ENCODE data around the gene NUP62. TPM values are rescaled to one million over a fixed set of nuclear protein-coding genes. Genes with fewer than 3 reads are reported as not detected.

Gene NUP62
- total and polyA plus RNA-seq, 7 experiments from 2014 or later: 26.9 to 130 (median 52.4) TPM

Small RNAs within 50 kb of the gene (microRNA-seq; reads per million reads assigned to microRNA genes)
- gene MIR4750 (ENCODE audit: borderline microRNAs expressed): not detected

Other genes with a start within 250 kb of the NUP62 start
- gene ADM5, start 239.9 kb downstream of the NUP62 start, total RNA-seq: 1 to 10 TPM; 2.8 to 7.5 (median 4.6) TPM
- gene ADM5, start 239.9 kb downstream of the NUP62 start, polyA plus RNA-seq: under 1 TPM in 1 of 2 donors, not detected in 1; 0.34 TPM
- gene CPT1C, start 238.4 kb downstream of the NUP62 start, total RNA-seq: 1 to 10 TPM in 4 of 5 experiments, under 1 TPM in 1; 0.96 to 6.0 (median 1.5) TPM
- gene CPT1C, start 238.4 kb downstream of the NUP62 start, polyA plus RNA-seq: 1 to 10 TPM in 1 of 2 donors, not detected in 1; 1.7 TPM
- gene TSKS, start 166.2 kb downstream of the NUP62 start, total RNA-seq: 1 to 10 TPM; 1.4 to 3.6 (median 2.8) TPM
- gene TSKS, start 166.2 kb downstream of the NUP62 start, polyA plus RNA-seq: 1 to 10 TPM in 1 of 2 donors, under 1 TPM in 1; 0.51 to 1.1 TPM
- 10 to 100 TPM; 38.2 to 83.3 (median 56.7) TPM for gene AP2A1, start 162.5 kb downstream of the NUP62 start, total RNA-seq
- gene AP2A1, start 162.5 kb downstream of the NUP62 start, polyA plus RNA-seq: 1 to 10 TPM; 3.8 to 8.3 TPM
- 10 to 100 TPM; 16.0 to 28.4 (median 26.8) TPM for gene FUZ, start 116.2 kb downstream of the NUP62 start, total RNA-seq
- 1 to 10 TPM; 3.8 to 6.3 TPM for gene FUZ, start 116.2 kb downstream of the NUP62 start, polyA plus RNA-seq
- gene MED25, start 111.2 kb downstream of the NUP62 start, total RNA-seq: 10 to 100 TPM; 36.8 to 75.2 (median 55.4) TPM
- 10 to 100 TPM; 10.8 to 16.7 TPM for gene MED25, start 111.2 kb downstream of the NUP62 start, polyA plus RNA-seq
- gene PTOV1, start 78.3 kb downstream of the NUP62 start, total RNA-seq: 100 to 1,000 TPM in 4 of 5 experiments, 10 to 100 TPM in 1; 92.8 to 170 (median 160) TPM
- gene PTOV1, start 78.3 kb downstream of the NUP62 start, polyA plus RNA-seq: 10 to 100 TPM; 49.0 to 68.6 TPM
- gene PNKP, start 61.9 kb downstream of the NUP62 start, total RNA-seq: 100 to 1,000 TPM; 141 to 174 (median 154) TPM
- gene PNKP, start 61.9 kb downstream of the NUP62 start, polyA plus RNA-seq: 10 to 100 TPM; 19.4 to 24.8 TPM
- gene AKT1S1, start 52.1 kb downstream of the NUP62 start, total RNA-seq: 10 to 100 TPM; 15.9 to 25.7 (median 21.2) TPM
- 1 to 10 TPM; 4.7 to 5.8 TPM for gene AKT1S1, start 52.1 kb downstream of the NUP62 start, polyA plus RNA-seq
- 100 to 1,000 TPM in 1 of 5 experiments, 10 to 100 TPM in 4; 42.9 to 106 (median 53.0) TPM for gene TBC1D17, start 51.8 kb downstream of the NUP62 start, total RNA-seq
- 10 to 100 TPM; 11.6 to 22.2 TPM for gene TBC1D17, start 51.8 kb downstream of the NUP62 start, polyA plus RNA-seq
- gene IL4I1, start 32.6 kb downstream of the NUP62 start, total RNA-seq: 1 to 10 TPM; 1.2 to 6.8 (median 1.9) TPM
- not detected for gene IL4I1, start 32.6 kb downstream of the NUP62 start, polyA plus RNA-seq
- gene ATF5, start 299 bp downstream of the NUP62 start, total RNA-seq: 10 to 100 TPM in 3 of 5 experiments, 1 to 10 TPM in 2; 5.9 to 16.1 (median 14.9) TPM
- 1 to 10 TPM; 1.6 to 1.9 TPM for gene ATF5, start 299 bp downstream of the NUP62 start, polyA plus RNA-seq
- 1 to 10 TPM in 1 of 5 experiments, under 1 TPM in 3, not detected in 1; 0.14 to 1.3 (median 0.39) TPM for gene SIGLEC11, start 31.7 kb upstream of the NUP62 start, total RNA-seq
- not detected for gene SIGLEC11, start 31.7 kb upstream of the NUP62 start, polyA plus RNA-seq
- 100 to 1,000 TPM in 2 of 5 experiments, 10 to 100 TPM in 3; 70.6 to 121 (median 84.7) TPM for gene VRK3, start 95.9 kb upstream of the NUP62 start, total RNA-seq
- 10 to 100 TPM; 73.9 to 98.4 TPM for gene VRK3, start 95.9 kb upstream of the NUP62 start, polyA plus RNA-seq
- 10 to 100 TPM in 2 of 5 experiments, 1 to 10 TPM in 3; 6.3 to 13.9 (median 9.6) TPM for gene ZNF473, start 96.5 kb upstream of the NUP62 start, total RNA-seq
- gene ZNF473, start 96.5 kb upstream of the NUP62 start, polyA plus RNA-seq: 1 to 10 TPM; 2.8 to 7.5 TPM
- gene IZUMO2, start 233.8 kb upstream of the NUP62 start, total RNA-seq: not detected
- not detected for gene IZUMO2, start 233.8 kb upstream of the NUP62 start, polyA plus RNA-seq